ENCODE data around the gene NEK7. TPM values are rescaled to one million over a fixed set of nuclear protein-coding genes. Genes with fewer than 3 reads are reported as not detected.

Gene NEK7
- polyA plus RNA-seq, 1 donor from 2014 or later = 3.3 TPM

GRCh38 chr1:198335663-198336062 is 178.9 kb downstream of the NEK7 start:
- no peaks in the 10 kb centered on the region for H3K79me2 ChIP-seq (replicated peaks; ENCODE audit: insufficient read depth, low read length)
- TF ChIP-seq RAD21 (conservative IDR thresholded peaks at IDR 0.05) = no peak
- TF ChIP-seq, protein P1, sequence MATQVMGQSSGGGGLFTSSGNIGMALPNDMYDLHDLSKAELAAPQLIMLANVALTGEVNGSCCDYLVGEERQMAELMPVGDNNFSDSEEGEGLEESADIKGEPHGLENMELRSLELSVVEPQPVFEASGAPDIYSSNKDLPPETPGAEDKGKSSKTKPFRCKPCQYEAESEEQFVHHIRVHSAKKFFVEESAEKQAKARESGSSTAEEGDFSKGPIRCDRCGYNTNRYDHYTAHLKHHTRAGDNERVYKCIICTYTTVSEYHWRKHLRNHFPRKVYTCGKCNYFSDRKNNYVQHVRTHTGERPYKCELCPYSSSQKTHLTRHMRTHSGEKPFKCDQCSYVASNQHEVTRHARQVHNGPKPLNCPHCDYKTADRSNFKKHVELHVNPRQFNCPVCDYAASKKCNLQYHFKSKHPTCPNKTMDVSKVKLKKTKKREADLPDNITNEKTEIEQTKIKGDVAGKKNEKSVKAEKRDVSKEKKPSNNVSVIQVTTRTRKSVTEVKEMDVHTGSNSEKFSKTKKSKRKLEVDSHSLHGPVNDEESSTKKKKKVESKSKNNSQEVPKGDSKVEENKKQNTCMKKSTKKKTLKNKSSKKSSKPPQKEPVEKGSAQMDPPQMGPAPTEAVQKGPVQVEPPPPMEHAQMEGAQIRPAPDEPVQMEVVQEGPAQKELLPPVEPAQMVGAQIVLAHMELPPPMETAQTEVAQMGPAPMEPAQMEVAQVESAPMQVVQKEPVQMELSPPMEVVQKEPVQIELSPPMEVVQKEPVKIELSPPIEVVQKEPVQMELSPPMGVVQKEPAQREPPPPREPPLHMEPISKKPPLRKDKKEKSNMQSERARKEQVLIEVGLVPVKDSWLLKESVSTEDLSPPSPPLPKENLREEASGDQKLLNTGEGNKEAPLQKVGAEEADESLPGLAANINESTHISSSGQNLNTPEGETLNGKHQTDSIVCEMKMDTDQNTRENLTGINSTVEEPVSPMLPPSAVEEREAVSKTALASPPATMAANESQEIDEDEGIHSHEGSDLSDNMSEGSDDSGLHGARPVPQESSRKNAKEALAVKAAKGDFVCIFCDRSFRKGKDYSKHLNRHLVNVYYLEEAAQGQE (IDR thresholded peaks at IDR 0.05; ENCODE audit: borderline replicate concordance) = no peak
- TF ChIP-seq EP300 (conservative IDR thresholded peaks at IDR 0.05; ENCODE audit: poor library complexity, severe bottlenecking) = no peak
- TF ChIP-seq, protein P2, sequence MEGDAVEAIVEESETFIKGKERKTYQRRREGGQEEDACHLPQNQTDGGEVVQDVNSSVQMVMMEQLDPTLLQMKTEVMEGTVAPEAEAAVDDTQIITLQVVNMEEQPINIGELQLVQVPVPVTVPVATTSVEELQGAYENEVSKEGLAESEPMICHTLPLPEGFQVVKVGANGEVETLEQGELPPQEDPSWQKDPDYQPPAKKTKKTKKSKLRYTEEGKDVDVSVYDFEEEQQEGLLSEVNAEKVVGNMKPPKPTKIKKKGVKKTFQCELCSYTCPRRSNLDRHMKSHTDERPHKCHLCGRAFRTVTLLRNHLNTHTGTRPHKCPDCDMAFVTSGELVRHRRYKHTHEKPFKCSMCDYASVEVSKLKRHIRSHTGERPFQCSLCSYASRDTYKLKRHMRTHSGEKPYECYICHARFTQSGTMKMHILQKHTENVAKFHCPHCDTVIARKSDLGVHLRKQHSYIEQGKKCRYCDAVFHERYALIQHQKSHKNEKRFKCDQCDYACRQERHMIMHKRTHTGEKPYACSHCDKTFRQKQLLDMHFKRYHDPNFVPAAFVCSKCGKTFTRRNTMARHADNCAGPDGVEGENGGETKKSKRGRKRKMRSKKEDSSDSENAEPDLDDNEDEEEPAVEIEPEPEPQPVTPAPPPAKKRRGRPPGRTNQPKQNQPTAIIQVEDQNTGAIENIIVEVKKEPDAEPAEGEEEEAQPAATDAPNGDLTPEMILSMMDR (IDR thresholded peaks at IDR 0.05; ENCODE audit: poor library complexity, severe bottlenecking) = no peak
- no peak for TF ChIP-seq MXI1 (conservative IDR thresholded peaks at IDR 0.05; ENCODE audit: poor library complexity, severe bottlenecking)
- H3K4me2 ChIP-seq (ENCODE audit: low read length) = no peak overlapping the region

DNA sequence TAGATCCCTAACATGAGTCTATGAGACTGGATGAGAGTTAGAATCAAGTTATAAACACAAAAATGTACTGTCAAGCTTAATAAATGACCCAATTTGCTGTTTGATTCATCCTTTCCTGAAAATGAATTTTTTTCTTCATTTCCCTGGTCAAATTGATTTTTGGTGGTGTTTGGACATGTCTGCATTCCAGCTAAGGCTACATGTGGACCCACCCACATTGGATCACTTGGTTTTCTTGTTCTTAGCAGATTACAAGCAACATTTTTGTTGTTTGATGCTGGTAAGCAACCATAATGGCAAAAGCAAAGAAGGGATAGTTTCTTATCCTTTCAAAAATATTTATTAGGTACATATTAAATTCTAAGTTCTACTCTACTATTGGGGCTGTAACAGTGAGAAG is 181.1 kb downstream of the NEK7 start:
- Histone ChIP-seq H3K4me2 (ENCODE audit: low read length) (no peak overlapping the region), H3K9ac (ENCODE audit: low read length) (no peak overlapping the region), H4K20me1 (ENCODE audit: insufficient read depth) (no peaks in the 10 kb centered on the region), H2AFZ (ENCODE audit: low read depth, low read length) (no peak overlapping the region), H3K27me3 (ENCODE audit: insufficient read depth, low read depth, low read length) (no peaks in the 10 kb centered on the region), H3K9me3 (ENCODE audit: low read length) (no peaks in the 10 kb centered on the region), H3K4me3 (ENCODE audit: low read length) (no peak overlapping the region), H3K36me3 (ENCODE audit: insufficient read depth, low read length) (no peaks in the 10 kb centered on the region), H3K27ac (ENCODE audit: low read length) (no peak overlapping the region), H3K79me2 (replicated peaks; ENCODE audit: insufficient read depth, low read length) (no peaks in the 10 kb centered on the region), H3K9me2 (ENCODE audit: insufficient read depth, low read length) (no peaks in the 10 kb centered on the region), H3F3A (ENCODE audit: insufficient read depth, low read length, poor library complexity, severe bottlenecking) (no peaks in the 10 kb centered on the region)
- no peak for TF ChIP-seq TAF1 (IDR thresholded peaks at IDR 0.05; ENCODE audit: low read depth)
- TF ChIP-seq RAD21 (conservative IDR thresholded peaks at IDR 0.05) = no peak
- TF ChIP-seq EZH2 (IDR thresholded peaks at IDR 0.05; ENCODE audit: borderline replicate concordance, insufficient read depth, low read length, poor library complexity, severe bottlenecking) = no peak
- TF ChIP-seq SMC3 (conservative IDR thresholded peaks at IDR 0.05; ENCODE audit: poor library complexity) = no peak

More at GRCh38 chr1:198335663-198336062, 178.9 kb downstream of the NEK7 start:
- no peaks in the 10 kb centered on the region for H3F3A ChIP-seq (ENCODE audit: insufficient read depth, low read length, poor library complexity, severe bottlenecking)
- no peak overlapping the region for H3K4me3 ChIP-seq (ENCODE audit: low read length)
- H3K27ac ChIP-seq (ENCODE audit: low read length) = no peak overlapping the region
- no peaks in the 10 kb centered on the region for H3K9me3 ChIP-seq (ENCODE audit: low read length)
- H3K36me3 ChIP-seq (ENCODE audit: insufficient read depth, low read length) = no peaks in the 10 kb centered on the region
- H2AFZ ChIP-seq (ENCODE audit: low read depth, low read length) = no peak overlapping the region
- H3K9ac ChIP-seq (ENCODE audit: low read length) = no peak overlapping the region
- H4K20me1 ChIP-seq (ENCODE audit: insufficient read depth) = no peaks in the 10 kb centered on the region
- H3K27me3 ChIP-seq (ENCODE audit: insufficient read depth, low read depth, low read length) = no peaks in the 10 kb centered on the region
- H3K9me2 ChIP-seq (ENCODE audit: insufficient read depth, low read length) = no peaks in the 10 kb centered on the region

GRCh38 chr1:198340139-198340538 is 183.3 kb downstream of the NEK7 start:
- Histone ChIP-seq H3F3A (ENCODE audit: insufficient read depth, low read length, poor library complexity, severe bottlenecking) (no peaks in the 10 kb centered on the region), H2AFZ (ENCODE audit: low read depth, low read length) (no peak overlapping the region), H4K20me1 (ENCODE audit: insufficient read depth) (no peaks in the 10 kb centered on the region), H3K79me2 (replicated peaks; ENCODE audit: insufficient read depth, low read length) (no peaks in the 10 kb centered on the region), H3K9ac (ENCODE audit: low read length) (no peak overlapping the region), H3K27me3 (ENCODE audit: insufficient read depth, low read depth, low read length) (no peaks in the 10 kb centered on the region), H3K9me2 (ENCODE audit: insufficient read depth, low read length) (no peaks in the 10 kb centered on the region), H3K9me3 (ENCODE audit: low read length) (no peaks in the 10 kb centered on the region), H3K27ac (ENCODE audit: low read length) (no peak overlapping the region), H3K4me3 (ENCODE audit: low read length) (no peak overlapping the region), H3K36me3 (ENCODE audit: insufficient read depth, low read length) (no peaks in the 10 kb centered on the region), H3K4me2 (ENCODE audit: low read length) (no peak overlapping the region)
- TF ChIP-seq, protein P2 (IDR thresholded peaks at IDR 0.05; ENCODE audit: poor library complexity, severe bottlenecking) = no peak
- TF ChIP-seq EZH2 (IDR thresholded peaks at IDR 0.05; ENCODE audit: borderline replicate concordance, insufficient read depth, low read length, poor library complexity, severe bottlenecking) = no peak
- TF ChIP-seq MXI1 (conservative IDR thresholded peaks at IDR 0.05; ENCODE audit: poor library complexity, severe bottlenecking) = no peak
- TF ChIP-seq EP300 (conservative IDR thresholded peaks at IDR 0.05; ENCODE audit: poor library complexity, severe bottlenecking) = no peak
- TF ChIP-seq SMC3 (conservative IDR thresholded peaks at IDR 0.05; ENCODE audit: poor library complexity) = no peak
- TF ChIP-seq POLR2AphosphoS5 (IDR thresholded peaks at IDR 0.05) = no peak
- no peak for TF ChIP-seq RAD21 (conservative IDR thresholded peaks at IDR 0.05)
- no peak for TF ChIP-seq TAF1 (IDR thresholded peaks at IDR 0.05; ENCODE audit: low read depth)
- TF ChIP-seq, protein P1 (IDR thresholded peaks at IDR 0.05; ENCODE audit: borderline replicate concordance) = no peak

Data from neural cell (in vitro differentiated cells).